OCI-LY7 (cell line): ENCODE measurements around the gene CBX2. TPM values are rescaled to one million over a fixed set of nuclear protein-coding genes. Genes with fewer than 3 reads are reported as not detected.

Experiments used
- BruUV-seq: library from RNA; stranded (reverse); fragments of 400-500 nt; replicated peaks from 2 replicates; lab custom pipeline; 2021; lab: Mats Ljungman, UMichigan
- CTCF ChIA-PET: fragments of 300-600 bp; sonication (Branson Sonifier 250); formaldehyde crosslinking; loops from one replicate; lab custom pipeline; 2022; ENCODE audit warnings: antibody characterized with exemption; ENCODE audit not compliant: unreplicated experiment; lab: Charles Lee
- POLR2A ChIA-PET: fragments of 300-600 bp; sonication (Branson Sonifier 250); formaldehyde crosslinking; loops from one replicate; lab custom pipeline; 2022; ENCODE audit warnings: antibody characterized with exemption; lab: Charles Lee
- DNase-seq: peaks from one replicate; pipeline ENCODE4 v3.0.0-alpha.2; 2015; ENCODE audit warnings: low spot score
- H2AFZ ChIP-seq: fragments of 200-600 bp; sonication (generic), shearing (Covaris generic); 2 replicates; pipeline ENCODE4 v1.6.1; 2014; ENCODE audit warnings: mild to moderate bottlenecking, antibody characterized with exemption, low read length, moderate library complexity
- H3K27ac ChIP-seq: fragments of 200-600 bp; sonication (generic); 2 replicates; pipeline ENCODE4 v1.5.1; 2014; ENCODE audit warnings: mixed run types, low read depth, mild to moderate bottlenecking, moderate library complexity, low read length, inconsistent platforms; ENCODE audit not compliant: poor library complexity, severe bottlenecking
- H3K36me3 ChIP-seq: fragments of 200-600 bp; sonication (generic); 2 replicates; pipeline ENCODE4 v1.6.1; 2014; ENCODE audit warnings: mild to moderate bottlenecking, antibody characterized with exemption, low read length, moderate library complexity, mixed read lengths; ENCODE audit not compliant: insufficient read depth
- H3K4me1 ChIP-seq: fragments of 200-600 bp; sonication (generic); 2 replicates; pipeline ENCODE4 v1.5.1; 2014; ENCODE audit warnings: mild to moderate bottlenecking, low read length; ENCODE audit not compliant: insufficient read depth, poor library complexity, severe bottlenecking
- H3K4me2 ChIP-seq: fragments of 200-600 bp; sonication (generic); 2 replicates; pipeline ENCODE4 v1.6.1; 2014; ENCODE audit warnings: mild to moderate bottlenecking, low read length
- H3K4me3 ChIP-seq: fragments of 200-600 bp; sonication (generic); 2 replicates; pipeline ENCODE4 v1.5.1; 2014; ENCODE audit warnings: mild to moderate bottlenecking, low read depth, low read length; ENCODE audit not compliant: poor library complexity, severe bottlenecking
- H3K79me2 ChIP-seq: fragments of 200-600 bp; sonication (generic); 2 replicates; pipeline ENCODE4 v1.6.1; 2016; ENCODE audit warnings: low read depth, mild to moderate bottlenecking, low read length, moderate library complexity, mixed read lengths; ENCODE audit not compliant: insufficient read depth
- H3K9me2 ChIP-seq: fragments of 200-600 bp; sonication (generic); 2 replicates; pipeline ENCODE4 v1.6.1; 2016; ENCODE audit warnings: mild to moderate bottlenecking, low read length, mixed read lengths; ENCODE audit not compliant: insufficient read depth
- H3K9me3 ChIP-seq: fragments of 200-600 bp; sonication (generic); 2 replicates; pipeline ENCODE4 v1.6.1; 2014; ENCODE audit warnings: mild to moderate bottlenecking, mixed run types, low read length, mixed read lengths
- H4K20me1 ChIP-seq: fragments of 200-600 bp; sonication (generic); 2 replicates; pipeline ENCODE4 v1.6.1; 2014; ENCODE audit warnings: mild to moderate bottlenecking, antibody characterized with exemption, low read length, moderate library complexity, mixed read lengths; ENCODE audit not compliant: insufficient read depth
- CTCF ChIP-seq: fragments of 200-600 bp; sonication (generic); conservative IDR thresholded peaks from 2 replicates; pipeline ENCODE4 v1.5.1; 2014; ENCODE audit warnings: mild to moderate bottlenecking, antibody characterized with exemption, low read length, moderate library complexity, mixed read lengths
- EZH2phosphoT487 ChIP-seq: fragments of 200-600 bp; sonication (generic); IDR thresholded peaks from 2 replicates; pipeline ENCODE4 v1.6.1; 2018; ENCODE audit warnings: low read depth, borderline replicate concordance, mild to moderate bottlenecking, mixed run types, antibody characterized with exemption, low read length, moderate library complexity, mixed read lengths
- intact Hi-C: fragments of 100-400 bp; cut with micrococcal nuclease; formaldehyde crosslinking; loops from one replicate; pipeline ENCODE4 v1.10.0; 2022; ENCODE audit not compliant: unreplicated experiment
- total RNA-seq, 2 experiments: library from RNA; depleted of rRNA in 1 of 2; stranded (reverse); fragments of >200 nt in 1 of 2; shearing (Covaris generic) in 1 of 2; gene quantifications; 2 replicates each; pipeline ENCODE4 v1.2.3, GENCODE V29; 2014 to 2022

The CBX2 gene
- total RNA-seq, 2 experiments from 2014 or later: 27.9 to 29.9 TPM

DNA sequence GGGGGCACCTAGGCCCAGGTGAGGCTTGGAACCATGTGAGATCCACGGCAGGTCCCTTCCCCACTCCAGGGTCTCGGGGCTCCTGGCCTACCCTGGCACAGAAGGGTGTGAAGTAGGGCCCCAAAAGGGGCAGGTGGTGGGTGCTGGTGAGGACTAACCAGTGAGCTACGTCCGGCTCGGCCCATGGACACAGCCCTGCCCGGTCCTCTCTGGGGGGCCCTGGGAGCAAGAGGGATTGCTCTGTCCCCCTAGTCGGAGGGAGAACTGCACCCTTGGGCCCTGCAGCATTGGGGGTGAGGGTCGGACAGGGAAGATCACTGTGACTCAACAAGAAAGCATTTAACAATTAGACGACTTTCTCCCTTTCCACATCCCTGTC lies 44.3 kb upstream of the CBX2 start:
- H3K36me3 ChIP-seq: no peaks in the 10 kb centered on the region
- H3K9me3 ChIP-seq: no peaks in the 10 kb centered on the region
- no peak overlapping the region for H3K4me2 ChIP-seq
- no peaks in the 10 kb centered on the region for H4K20me1 ChIP-seq
- BruUV-seq: no TSS peak
- H3K9me2 ChIP-seq: no peaks in the 10 kb centered on the region
- no peak for DNase-seq
- H2AFZ ChIP-seq: peak overlapping the region; percentile 96
- CTCF ChIA-PET: interaction anchor here (0.7 kb wide), 1 partner anchor 1240 kb away, joined by 4 read pairs; no protein-coding TSS in a partner anchor
- TF ChIP-seq EZH2phosphoT487 (no peak), CTCF (no peak)
- intact Hi-C loops: no loop called here
- POLR2A ChIA-PET: no interaction called here
- H3K79me2 ChIP-seq: no peaks in the 10 kb centered on the region
- no peak overlapping the region for H3K27ac ChIP-seq
- peaks cover 18% of the 10 kb centered on the region for H3K4me1 ChIP-seq
- H3K4me3 ChIP-seq: no peak overlapping the region

DNA sequence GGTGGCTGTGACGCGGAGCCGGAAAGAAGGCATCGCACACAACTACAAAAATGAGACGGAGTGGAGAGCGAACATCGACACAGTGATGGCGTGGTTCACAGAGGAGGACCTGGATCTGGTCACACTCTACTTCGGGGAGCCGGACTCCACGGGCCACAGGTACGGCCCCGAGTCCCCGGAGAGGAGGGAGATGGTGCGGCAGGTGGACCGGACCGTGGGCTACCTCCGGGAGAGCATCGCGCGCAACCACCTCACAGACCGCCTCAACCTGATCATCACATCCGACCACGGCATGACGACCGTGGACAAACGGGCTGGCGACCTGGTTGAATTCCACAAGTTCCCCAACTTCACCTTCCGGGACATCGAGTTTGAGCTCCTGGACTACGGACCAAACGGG lies 42.9 kb upstream of the CBX2 start:
- DNase-seq: no peak
- Histone ChIP-seq H3K9me3 (no peaks in the 10 kb centered on the region), H3K27ac (no peak overlapping the region), H3K9me2 (no peaks in the 10 kb centered on the region), H3K4me3 (no peak overlapping the region), H4K20me1 (no peaks in the 10 kb centered on the region), H3K4me1 (peaks cover 16% of the 10 kb centered on the region), H2AFZ (no peak overlapping the region), H3K4me2 (no peak overlapping the region), H3K79me2 (no peaks in the 10 kb centered on the region), H3K36me3 (no peaks in the 10 kb centered on the region)
- BruUV-seq: no TSS peak
- CTCF ChIA-PET: no interaction called here
- TF ChIP-seq CTCF: no peak
- no peak for TF ChIP-seq EZH2phosphoT487
- intact Hi-C loops: no loop called here
- POLR2A ChIA-PET: no interaction called here

- Histone ChIP-seq H3K79me2 (no peaks in the 10 kb centered on the region), H3K4me2 (no peak overlapping the region), H3K36me3 (no peaks in the 10 kb centered on the region), H2AFZ (no peak overlapping the region), H3K4me3 (no peak overlapping the region), H3K27ac (no peak overlapping the region), H4K20me1 (no peaks in the 10 kb centered on the region), H3K4me1 (peaks cover 18% of the 10 kb centered on the region), H3K9me2 (no peaks in the 10 kb centered on the region), H3K9me3 (no peaks in the 10 kb centered on the region)
- intact Hi-C loops: no loop called here
- DNase-seq: no peak
- no TSS peak for BruUV-seq
- CTCF ChIA-PET: no interaction called here
- TF ChIP-seq EZH2phosphoT487 (no peak), CTCF (no peak)
- POLR2A ChIA-PET: no interaction called here
Observed at GRCh38 chr17:79737046-79737921, 40.7 kb upstream of the CBX2 start.
